Measurements from ENCODE around the gene EYA3. TPM values are rescaled to one million over a fixed set of nuclear protein-coding genes. Genes with fewer than 3 reads are reported as not detected.

The EYA3 gene
- total and polyA plus RNA-seq, 2 donors from 2014 or later: 10.2 to 32.0 TPM

DNA sequence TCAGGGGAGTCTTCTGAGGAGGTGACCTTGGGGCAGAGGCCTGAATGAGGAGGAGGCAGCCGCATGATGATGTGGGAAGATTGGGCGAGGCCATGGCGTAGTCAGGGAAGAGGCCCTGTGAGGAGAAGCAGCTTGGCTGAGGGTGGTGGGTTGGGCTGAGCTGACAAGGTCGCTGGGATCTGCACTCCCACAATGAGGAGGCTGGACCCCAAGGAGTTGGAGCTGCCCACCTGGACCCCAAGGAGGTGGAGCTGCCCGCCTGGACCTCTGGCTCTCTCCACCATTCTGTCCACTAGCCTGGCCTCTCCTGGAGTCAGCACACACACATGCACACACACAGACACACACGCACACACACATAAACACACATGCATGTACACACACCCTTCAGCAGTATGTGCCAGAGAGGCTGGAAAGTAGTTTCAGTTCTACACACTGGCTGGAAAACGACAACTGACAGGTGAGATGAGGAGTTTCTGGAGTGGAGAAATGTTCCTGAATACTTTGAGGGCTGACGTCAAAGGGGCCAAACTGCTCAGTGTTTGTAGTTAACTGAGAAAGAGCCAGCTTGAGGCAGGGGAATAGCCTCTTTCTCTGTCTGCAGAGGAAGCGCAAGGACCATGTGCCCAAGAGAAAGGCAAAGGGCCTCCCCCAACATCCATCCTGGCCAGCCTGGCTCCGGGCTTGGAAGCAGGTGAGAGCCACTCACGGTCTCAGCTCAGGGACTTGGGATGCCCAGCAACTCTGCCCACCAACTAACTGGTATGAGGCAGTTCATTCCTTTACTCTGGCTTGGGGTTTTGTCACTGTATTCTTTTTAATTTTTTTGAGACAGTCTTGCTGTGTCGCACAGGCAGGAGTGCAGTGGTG lies 146.5 kb downstream of the EYA3 start:
- peak in 1 of 5 donors; percentile 66 for DNase-seq
- TF ChIP-seq, protein P1, sequence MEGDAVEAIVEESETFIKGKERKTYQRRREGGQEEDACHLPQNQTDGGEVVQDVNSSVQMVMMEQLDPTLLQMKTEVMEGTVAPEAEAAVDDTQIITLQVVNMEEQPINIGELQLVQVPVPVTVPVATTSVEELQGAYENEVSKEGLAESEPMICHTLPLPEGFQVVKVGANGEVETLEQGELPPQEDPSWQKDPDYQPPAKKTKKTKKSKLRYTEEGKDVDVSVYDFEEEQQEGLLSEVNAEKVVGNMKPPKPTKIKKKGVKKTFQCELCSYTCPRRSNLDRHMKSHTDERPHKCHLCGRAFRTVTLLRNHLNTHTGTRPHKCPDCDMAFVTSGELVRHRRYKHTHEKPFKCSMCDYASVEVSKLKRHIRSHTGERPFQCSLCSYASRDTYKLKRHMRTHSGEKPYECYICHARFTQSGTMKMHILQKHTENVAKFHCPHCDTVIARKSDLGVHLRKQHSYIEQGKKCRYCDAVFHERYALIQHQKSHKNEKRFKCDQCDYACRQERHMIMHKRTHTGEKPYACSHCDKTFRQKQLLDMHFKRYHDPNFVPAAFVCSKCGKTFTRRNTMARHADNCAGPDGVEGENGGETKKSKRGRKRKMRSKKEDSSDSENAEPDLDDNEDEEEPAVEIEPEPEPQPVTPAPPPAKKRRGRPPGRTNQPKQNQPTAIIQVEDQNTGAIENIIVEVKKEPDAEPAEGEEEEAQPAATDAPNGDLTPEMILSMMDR (IDR thresholded peaks at IDR 0.05; ENCODE audit: borderline replicate concordance, extremely low read depth, insufficient read depth): no peak
- Histone ChIP-seq H3K9me3 (ENCODE audit: control insufficient read depth in 2 of 3, insufficient read depth in 1 of 3, low read length in 3 of 3) (no peaks in the 10 kb centered on the region), H3K4me3 (ENCODE audit: low read length in 3 of 3) (no peak overlapping the region), H3K36me3 (ENCODE audit: control insufficient read depth in 2 of 3, insufficient read depth in 3 of 3, low read length in 3 of 3) (no peaks in the 10 kb centered on the region), H3K9ac (ENCODE audit: low read length in 3 of 3) (no peak overlapping the region), H3K27ac (ENCODE audit: low read depth in 2 of 2, low read length in 2 of 2) (no peak overlapping the region), H3K4me1 (ENCODE audit: control insufficient read depth in 2 of 3, insufficient read depth in 2 of 3, low read depth in 1 of 3, low read length in 3 of 3) (no peaks in the 10 kb centered on the region), H3K27me3 (ENCODE audit: control insufficient read depth, insufficient read depth, low read length) (no peaks in the 10 kb centered on the region)
- intact Hi-C loops (cut with DNase I): no loop called here
- FAIRE-seq: no peak

DNA sequence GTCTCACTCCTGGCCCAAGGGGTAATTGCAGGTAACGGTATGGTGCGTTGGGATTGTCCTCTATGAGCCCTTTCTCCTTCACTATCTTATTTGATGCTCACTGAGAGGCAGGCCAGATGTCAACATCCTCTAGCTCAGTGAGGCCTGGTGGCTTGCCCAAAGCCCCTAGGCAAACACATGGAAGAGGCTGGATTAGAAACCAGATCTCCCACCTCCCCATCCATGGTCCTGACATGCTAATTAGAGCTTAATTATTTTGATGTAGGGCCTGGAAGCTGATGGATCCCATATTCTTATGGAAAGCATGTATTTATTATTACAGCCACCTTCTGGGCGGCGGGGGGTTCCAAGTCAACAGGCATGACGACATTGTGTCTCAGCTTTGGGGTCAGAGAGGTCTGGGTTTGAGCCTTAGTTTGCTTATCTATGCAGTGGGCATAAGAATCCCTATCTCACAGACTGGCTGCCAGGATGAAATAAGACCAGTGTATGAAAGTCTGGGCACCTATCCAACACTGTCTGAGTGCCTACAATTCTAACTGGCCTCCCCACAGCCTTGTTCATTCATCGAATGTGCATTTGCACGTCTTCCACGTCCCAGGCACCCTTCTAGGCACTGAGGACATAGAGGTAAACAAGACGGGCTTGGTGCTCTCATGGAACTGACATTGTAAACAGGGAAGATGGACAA lies 147.4 kb downstream of the EYA3 start:
- no peaks in the 10 kb centered on the region for H3K9me3 ChIP-seq (ENCODE audit: control insufficient read depth in 2 of 3, insufficient read depth in 1 of 3, low read length in 3 of 3)
- DNase-seq (peak in 1 of 5 donors; percentile 17), FAIRE-seq (no peak)
- H3K27ac ChIP-seq (ENCODE audit: low read depth in 2 of 2, low read length in 2 of 2): no peak overlapping the region
- H3K4me3 ChIP-seq (ENCODE audit: low read length in 3 of 3): no peak overlapping the region
- H3K27me3 ChIP-seq (ENCODE audit: control insufficient read depth, insufficient read depth, low read length): no peaks in the 10 kb centered on the region
- no peaks in the 10 kb centered on the region for H3K4me1 ChIP-seq (ENCODE audit: control insufficient read depth in 2 of 3, insufficient read depth in 2 of 3, low read depth in 1 of 3, low read length in 3 of 3)
- intact Hi-C loops (cut with DNase I): no loop called here
- H3K36me3 ChIP-seq (ENCODE audit: control insufficient read depth in 2 of 3, insufficient read depth in 3 of 3, low read length in 3 of 3): no peaks in the 10 kb centered on the region
- TF ChIP-seq, protein P1 (IDR thresholded peaks at IDR 0.05; ENCODE audit: borderline replicate concordance, extremely low read depth, insufficient read depth): no peak
- H3K9ac ChIP-seq (ENCODE audit: low read length in 3 of 3): no peak overlapping the region

DNA sequence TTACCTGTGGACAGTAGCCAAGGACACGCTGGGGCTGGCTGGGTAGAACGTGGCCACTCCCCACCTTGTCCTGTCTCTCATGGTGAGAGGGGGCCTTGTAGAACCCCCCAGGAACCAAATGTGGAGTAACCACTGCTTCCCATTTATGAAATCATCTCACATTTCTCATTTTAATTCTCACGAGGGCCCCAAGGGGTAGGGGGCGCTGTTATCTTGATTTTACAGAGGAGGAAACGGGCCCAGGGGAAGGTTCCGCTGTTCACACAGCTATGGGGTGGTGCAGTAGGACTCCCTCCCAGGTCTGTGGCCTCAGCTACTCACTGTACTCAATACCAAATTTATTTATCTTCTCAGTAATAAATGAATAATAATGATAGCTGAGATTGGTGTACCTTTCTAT lies 148.1 kb downstream of the EYA3 start:
- FAIRE-seq (no peak), DNase-seq (no peak)
- Histone ChIP-seq H3K4me1 (ENCODE audit: control insufficient read depth in 2 of 3, insufficient read depth in 2 of 3, low read depth in 1 of 3, low read length in 3 of 3) (peaks cover 0 to 3% (median 0%) of the 10 kb centered on the region in 3 donors), H3K36me3 (ENCODE audit: control insufficient read depth in 2 of 3, insufficient read depth in 3 of 3, low read length in 3 of 3) (no peaks in the 10 kb centered on the region), H3K4me3 (ENCODE audit: low read length in 3 of 3) (no peak overlapping the region), H3K9ac (ENCODE audit: low read length in 3 of 3) (no peak overlapping the region), H3K27ac (ENCODE audit: low read depth in 2 of 2, low read length in 2 of 2) (no peak overlapping the region), H3K9me3 (ENCODE audit: control insufficient read depth in 2 of 3, insufficient read depth in 1 of 3, low read length in 3 of 3) (no peaks in the 10 kb centered on the region), H3K27me3 (ENCODE audit: control insufficient read depth, insufficient read depth, low read length) (no peaks in the 10 kb centered on the region)
- intact Hi-C loops (cut with DNase I): no loop called here
- TF ChIP-seq, protein P1 (IDR thresholded peaks at IDR 0.05; ENCODE audit: borderline replicate concordance, extremely low read depth, insufficient read depth): peak; percentile 24

Measured in kidney (tissue), 14 donors.